Measurements from ENCODE around the gene BMP4.

BMP4 gene

DNA sequence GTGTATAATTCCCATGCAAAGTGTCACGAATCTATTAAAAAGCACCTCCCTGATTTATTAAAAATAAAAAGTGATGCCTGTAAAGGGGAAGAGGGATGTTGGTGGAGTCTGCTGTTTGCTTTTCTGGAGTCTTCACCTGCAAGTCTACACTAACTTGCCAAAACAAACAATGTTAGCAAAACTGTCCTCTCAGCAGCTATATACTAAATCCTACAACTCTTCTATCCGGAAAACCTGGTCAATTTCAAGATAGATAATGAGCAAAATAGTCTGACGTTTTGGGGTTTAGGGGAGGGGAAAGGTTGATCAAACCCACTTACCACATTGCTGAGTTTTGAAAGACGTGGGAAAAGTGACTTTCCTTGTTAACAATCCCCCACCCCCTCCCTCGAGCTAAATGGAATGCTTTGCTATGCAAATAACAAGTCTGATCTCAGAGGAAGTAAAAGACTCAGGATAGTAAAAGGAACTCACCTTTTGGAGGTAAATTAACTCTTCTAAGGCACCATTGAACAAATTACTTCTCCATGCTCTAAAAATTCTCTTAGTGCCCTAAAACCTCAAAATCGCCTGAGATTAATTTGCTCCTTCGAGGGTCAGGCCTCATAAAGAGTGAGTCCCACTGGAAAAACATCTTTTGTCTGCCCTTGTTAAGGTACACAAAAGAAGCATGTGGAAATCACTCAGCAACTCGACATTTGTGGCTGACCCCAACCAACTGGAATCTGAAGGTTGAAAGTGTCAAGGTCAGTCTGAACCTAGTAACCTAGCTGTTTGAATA is 13.5 kb downstream of the BMP4 start:
- no peak for DNase-seq

DNA sequence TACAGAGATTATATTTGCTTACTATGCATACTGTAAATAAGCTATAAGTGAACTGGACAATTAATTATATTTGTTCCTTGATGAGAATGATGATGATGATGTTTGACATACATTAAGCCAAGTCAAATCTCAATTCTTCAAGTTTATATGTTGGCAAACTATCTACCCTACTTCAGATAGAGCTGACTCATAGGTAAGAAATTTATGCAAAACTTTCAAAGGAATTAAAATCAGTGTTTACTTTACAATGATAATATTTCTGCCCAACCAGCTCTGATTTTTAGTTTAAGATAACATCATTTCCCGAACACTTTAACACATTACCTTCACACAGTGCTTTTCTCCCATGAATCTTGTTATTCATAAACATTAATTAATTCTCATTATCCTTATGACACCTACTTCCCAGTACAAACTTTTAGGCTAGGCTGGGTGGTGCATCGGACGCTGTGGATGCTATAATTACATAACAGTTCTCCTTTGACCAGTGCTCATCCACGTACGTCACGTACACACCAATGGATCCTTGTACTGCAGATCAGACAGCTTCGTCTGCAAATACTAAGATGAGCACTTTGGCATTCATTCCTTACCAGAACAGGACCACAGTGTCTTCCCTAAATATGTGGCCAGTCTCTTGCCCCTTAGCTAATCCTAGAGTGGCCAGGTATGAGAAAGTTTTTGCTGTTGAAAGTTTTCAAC is 18.3 kb downstream of the BMP4 start:
- DNase-seq, result no peak

DNA sequence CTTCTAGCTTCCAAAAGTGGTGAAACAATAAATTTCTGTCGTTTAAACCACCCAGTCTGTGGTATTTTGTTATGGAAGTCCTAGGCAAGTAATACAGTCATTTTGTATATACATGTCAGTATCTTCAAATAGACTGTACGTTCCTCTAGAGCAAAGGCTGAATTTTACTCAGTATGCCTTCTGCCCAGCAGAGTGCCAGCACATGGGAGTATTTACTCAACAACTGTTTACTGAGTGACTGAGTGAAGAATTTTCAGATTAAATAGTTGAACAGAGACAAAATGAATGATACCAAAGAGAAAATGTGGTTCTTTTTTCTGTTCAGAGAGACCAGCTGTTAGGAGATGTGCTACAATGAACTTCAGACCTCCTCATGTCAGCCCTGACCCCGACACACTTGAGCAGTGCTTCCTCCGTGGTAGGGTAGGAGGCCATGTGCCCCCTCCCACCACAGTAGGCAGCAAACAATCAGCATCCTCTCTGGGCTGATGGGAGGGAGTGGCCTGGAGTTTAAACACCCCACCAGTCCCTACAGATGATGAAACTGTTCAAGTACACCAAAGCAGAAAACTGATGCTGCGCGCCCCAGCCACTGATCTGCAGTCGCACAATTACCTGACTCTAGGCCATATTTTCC is 21.7 kb downstream of the BMP4 start:
- no peak for DNase-seq

DNA sequence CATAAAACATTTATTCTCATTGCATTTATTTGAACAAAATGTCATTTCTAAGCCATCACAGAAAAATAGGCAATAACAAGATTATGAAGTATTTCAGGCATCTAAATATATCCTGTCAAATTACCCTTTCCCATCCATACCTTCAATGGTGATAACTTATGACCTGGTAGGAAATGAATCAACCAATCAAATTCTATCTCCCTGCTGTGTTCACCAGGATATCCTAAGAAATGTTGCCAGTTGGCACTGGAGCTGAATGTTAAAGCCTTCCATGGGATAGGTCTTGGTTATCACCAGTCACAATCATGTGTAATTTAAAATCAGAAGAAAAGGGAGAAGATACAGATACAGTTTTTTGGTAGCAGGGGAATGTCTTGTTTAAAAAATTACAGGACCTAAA is 23.7 kb downstream of the BMP4 start:
- no peak for DNase-seq

DNA sequence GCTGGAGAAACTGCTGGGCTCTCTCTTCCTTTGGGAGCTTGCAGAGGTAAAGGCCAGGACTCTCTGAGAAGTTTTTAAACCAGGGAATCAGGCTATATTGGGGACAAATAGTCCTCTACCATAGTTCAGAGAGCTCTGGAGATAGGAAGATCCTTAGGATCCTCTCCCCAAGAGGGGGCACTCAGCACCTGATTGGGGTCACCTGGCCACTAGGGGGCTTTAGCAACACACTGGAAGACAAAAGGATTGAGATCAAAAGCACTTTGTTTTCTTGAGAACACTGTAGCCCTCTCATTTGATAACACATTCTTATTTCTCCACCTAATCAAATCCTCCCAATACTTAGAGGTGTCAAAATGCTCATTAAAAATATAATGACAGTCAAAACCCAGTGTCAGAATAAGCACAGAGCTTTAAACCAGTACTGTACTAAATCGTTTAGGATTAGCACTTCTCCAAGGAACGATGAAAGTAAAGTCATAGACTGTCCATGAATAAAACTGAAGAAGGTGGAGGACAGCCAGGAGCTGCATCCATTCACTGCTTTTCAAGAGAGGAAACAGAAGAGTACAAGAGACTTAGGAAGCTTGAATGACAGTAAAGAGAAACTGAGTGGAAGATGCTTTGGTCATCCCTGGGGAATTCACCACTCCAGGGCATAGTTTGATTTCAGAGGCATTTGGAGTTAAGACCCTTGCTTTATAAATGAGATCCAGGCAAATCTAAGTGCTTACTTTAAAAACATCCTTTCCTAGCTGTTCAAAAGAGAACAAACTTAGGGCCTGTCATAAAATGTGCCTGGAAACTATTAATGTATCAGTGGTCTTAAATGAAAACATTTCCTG is 26.5 kb downstream of the BMP4 start:
- no peak for DNase-seq

DNA sequence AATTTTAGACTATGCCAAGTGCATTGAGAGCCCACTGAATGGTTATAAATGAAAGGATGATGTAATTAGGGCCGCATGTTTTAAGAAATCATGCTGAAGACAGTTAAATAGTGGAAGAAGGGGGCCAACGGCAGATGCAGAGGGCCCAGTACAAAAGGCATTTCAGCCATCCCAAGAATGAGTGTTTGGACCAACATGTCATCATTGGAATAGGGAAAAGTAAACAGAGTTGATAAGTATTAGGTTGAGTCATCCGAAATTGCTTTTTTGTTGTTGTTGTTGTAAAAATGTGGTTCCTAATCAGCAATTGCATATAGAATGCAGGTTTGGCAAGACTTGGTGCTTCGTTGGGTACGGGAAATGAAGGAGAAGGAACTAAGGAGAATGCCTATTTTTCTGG is 29.5 kb downstream of the BMP4 start:
- DNase-seq, result no peak

DNA sequence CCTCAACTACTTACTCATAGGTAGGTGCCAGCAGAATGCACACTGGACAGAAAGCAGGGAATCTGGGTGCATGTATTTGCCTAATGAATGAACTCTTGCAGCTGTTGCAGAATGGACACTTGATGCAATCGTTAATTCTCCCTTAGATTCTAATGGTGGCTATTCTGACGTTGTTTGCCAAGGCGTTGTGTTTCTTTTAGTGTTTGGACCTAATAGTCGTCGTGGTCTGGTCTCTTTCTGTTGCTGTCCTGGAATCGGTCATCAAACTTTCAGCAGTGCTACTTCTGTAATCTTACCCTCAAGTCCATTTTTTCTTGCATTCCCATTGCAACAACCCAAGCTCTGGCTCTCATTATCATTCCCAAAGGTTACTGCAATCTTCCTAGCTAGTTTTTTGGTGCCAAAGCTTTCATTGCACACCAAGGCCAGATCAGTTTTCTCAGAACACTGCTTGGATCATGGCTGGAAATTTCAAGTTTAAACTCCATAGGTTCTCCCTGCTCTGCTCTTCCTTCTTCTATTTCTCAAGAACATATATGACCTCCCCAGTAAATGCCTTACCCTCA is 31.3 kb downstream of the BMP4 start:
- DNase-seq, result no peak

DNA sequence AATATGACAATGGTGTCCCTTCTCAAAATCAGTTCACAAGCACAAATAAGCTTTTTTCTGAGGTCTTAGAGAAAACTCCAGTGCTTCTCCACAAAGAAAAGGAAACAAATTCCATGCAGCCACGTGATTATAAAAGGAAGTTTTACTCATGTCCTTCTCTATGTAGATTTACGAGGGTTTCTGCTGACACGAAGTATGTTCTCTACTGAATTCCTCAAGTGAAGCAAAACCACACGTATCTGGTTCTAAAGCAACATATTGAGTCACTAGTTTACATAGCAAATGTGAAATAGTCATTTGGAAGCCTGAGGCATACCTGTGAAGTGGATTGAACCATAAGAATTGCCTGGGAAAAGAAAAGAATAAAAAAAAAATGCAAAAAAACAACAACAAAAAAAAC is 31.9 kb downstream of the BMP4 start:
- DNase-seq, result no peak

DNA sequence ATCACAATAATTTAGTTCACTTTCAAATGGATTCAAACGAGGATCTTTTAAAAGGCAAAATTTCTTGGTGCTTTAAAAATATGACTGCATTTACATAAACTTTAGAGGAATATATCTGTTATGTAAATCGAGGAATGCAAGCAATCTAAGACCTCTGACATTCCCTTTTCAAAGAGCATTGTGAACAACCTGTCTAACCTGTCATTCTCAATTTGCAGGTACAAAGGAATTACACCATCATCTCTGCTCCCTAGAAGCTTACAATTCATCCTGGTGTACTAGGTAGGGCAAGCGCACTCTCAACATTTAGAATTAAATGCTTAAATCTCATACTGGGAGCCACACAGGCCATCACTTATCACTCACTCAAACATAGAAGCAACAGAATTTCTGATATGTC is 35.6 kb downstream of the BMP4 start:
- no peak for DNase-seq

DNA sequence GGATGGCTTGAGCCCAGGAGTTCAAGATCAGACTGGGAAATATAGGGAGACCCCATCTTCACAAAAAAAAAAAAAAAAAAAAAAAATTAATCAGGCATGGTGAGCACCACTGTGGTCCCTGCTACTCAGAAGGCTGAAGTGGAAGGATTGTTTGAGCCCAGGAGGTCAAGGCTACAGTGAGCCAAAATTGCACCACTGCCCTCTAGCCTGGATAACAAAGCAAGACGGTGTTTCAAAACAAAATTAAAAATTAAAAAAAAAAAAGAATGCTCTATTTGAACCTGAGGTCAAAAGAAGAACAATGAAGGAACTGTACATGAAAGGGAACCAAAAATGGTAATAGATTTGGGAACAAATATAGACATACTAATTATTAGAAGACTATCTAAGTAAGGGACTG is 40.4 kb downstream of the BMP4 start:
- no peak for DNase-seq

DNA sequence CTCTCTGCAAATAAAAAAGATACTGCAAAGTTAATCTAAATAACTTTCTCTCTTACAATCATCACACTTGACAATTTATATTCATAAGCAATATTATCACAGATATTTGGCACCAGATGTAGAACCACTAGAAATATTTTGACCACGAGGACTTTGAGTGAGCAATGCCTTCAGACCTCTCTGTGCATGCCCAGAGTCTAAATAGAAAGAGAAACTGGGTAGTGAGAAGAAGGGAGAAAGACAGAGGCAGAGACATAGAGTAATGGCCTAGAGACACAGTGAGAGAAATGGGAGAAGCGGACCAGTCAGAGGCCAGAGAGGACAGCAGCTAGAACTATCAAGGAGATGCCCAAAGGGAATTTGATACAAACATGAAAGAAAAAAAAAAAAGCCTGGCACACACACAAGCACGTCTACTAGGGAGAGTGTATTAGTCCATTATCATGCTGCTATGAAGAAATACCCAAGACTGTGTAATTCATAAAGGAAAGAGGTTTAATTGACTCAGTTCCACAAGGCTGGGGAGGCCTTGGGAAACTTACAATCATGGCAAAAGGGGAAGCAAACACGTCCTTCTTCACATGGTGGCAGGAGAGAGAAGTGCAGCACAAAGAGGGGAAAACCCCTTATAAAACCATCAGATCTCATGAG is 41.1 kb downstream of the BMP4 start:
- no peak for DNase-seq

DNA sequence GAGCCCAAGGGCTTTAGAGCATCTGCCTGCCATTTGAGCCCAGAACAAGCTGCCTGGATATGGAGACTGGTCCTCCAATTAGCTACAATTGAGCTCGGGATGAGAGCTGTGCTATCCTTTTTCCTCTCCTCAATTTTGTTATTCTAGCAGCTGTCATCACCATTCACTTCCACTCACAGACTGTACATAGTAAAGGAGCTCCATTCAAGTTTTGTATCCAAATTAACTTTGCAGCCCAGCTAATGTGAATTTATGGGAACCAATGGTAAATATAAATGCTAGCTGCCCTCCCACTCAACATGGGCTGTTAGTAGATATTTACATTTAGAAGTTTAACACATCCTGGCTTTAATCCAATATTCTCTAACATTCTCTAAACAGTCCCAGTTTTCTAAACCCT is 44.6 kb downstream of the BMP4 start:
- DNase-seq, result no peak

DNA sequence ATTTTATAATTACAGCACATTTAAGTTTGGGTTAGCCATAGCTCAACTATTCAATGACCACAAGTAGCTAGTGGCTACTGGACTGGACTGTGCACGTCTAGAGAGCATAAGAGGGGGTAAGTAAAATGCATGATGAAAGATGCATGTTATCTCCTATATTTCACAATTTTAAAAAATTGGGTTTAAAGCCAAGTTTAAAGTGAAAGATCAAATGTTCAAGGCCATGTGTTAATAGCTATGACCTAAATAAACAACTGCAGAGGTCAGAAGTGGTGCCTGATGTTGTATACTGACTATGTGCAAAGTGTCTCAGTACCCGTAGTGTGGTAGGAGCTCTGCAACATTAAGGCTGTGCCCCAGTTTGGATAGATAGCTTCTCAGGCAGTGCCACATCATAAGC is 48.2 kb downstream of the BMP4 start:
- DNase-seq, result no peak

DNA sequence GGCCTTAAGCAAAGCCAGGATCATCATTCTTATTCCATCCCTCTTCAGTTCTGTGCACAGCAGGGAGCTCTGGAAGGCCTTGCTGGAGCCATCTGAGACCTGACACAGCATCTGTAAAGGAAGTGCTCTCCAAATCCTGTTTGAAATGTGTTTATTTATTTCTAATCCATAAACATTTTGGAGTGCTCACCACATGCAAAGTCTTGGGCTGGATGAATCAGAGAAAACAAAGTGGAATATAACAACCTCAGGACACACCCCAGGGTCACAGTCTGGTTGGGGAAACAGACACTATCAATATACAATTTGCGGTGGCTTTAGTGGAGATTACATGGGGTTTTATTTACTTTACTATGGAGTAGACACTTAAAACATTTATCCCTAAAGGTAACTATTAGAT is 54.3 kb downstream of the BMP4 start:
- DNase-seq, result no peak

DNA sequence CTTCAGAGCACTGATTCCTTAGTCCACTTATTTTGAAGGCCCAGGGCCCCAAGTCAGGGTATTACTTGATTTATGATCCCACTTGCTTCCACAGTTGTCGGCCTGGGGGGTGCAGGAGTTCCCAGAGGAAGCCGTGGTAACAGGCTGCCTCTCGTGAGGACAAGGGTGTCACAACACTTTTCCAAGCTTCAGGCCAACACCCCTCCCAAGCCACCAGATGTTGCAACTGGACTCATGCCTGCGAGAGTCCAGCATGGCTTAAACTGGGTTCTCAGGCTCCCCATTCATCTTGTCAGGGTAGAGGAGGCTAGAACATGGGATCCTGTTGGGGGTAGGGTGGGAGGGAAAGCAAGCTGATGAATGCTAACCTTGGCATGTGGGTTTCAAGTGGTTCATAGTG is 56.1 kb downstream of the BMP4 start:
- no peak for DNase-seq

Measured in NCI-H1436 treated with DMSO at 0.1 percent for 48 hours (cell line).